IPS DF 6.9 (cell line): ENCODE data around the gene CACNA1C.

Source experiments
- DNase-seq: peaks from one replicate; pipeline ENCODE4 v3.0.0-alpha.2; 2013; ENCODE audit warnings: low read depth, low spot score
- H3K27ac ChIP-seq: one replicate; pipeline ENCODE4 v1.5.1; 2013; ENCODE audit warnings: low read length, control low read depth
- H3K27me3 ChIP-seq: 2 replicates; pipeline ENCODE4 v1.6.1; 2013; ENCODE audit warnings: mild to moderate bottlenecking, low read length; ENCODE audit not compliant: control insufficient read depth, insufficient read depth
- H3K36me3 ChIP-seq: 2 replicates; pipeline ENCODE4 v1.6.1; 2013; ENCODE audit warnings: low read length; ENCODE audit not compliant: control insufficient read depth, insufficient read depth
- H3K4me1 ChIP-seq: 2 replicates; pipeline ENCODE4 v1.6.1; 2013; ENCODE audit warnings: low read length; ENCODE audit not compliant: control insufficient read depth, insufficient read depth
- H3K4me3 ChIP-seq: 2 replicates; pipeline ENCODE4 v1.5.1; 2013; ENCODE audit warnings: mild to moderate bottlenecking, low read length
- H3K9me3 ChIP-seq: 2 replicates; pipeline ENCODE4 v1.6.1; 2013; ENCODE audit warnings: low read length, inconsistent platforms; ENCODE audit not compliant: control insufficient read depth, insufficient read depth
- WGBS: extraction: QIAGEN DNeasy Blood & Tissue Kit; methylation state at CpG from one replicate; pipeline ENCODE4 v1.1.7; 2013; ENCODE audit warnings: mixed read lengths, missing lambda C conversion rate; ENCODE audit not compliant: insufficient read length, insufficient coverage; 5-methylcytosine and 5-hydroxymethylcytosine counted together

Gene CACNA1C

DNA sequence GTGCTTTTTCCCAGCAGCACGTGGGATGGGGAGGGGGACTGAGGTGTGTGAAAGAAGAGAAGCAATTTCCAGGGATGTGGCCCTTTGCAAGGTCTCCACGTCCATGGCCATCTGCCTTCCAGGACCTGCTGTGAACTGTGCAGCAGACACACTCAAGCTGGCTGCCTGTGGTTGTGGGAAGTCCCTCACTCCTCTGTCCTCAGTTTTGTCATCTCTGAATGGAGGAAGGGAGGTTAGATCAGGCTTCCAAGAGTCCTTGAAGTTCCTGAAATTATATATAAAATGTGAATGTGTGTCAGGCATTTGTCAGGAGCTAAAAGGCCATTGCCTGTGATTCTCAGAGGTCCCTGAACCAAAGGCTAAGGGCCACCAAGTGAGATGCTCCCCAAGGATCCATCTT lies 328.2 kb downstream of the CACNA1C start:
- no peaks in the 10 kb centered on the region for H3K27me3 ChIP-seq
- no CpG with 5 or more reads among the region's 2 CpGs for WGBS
- peaks cover 5% of the 10 kb centered on the region; the same call in 1 of the 2 replicates for H3K4me1 ChIP-seq
- no peaks in the 10 kb centered on the region for H3K9me3 ChIP-seq
- no peak for DNase-seq
- H3K36me3 ChIP-seq = no peaks in the 10 kb centered on the region
- no peak overlapping the region for H3K27ac ChIP-seq
- H3K4me3 ChIP-seq = no peak overlapping the region

DNA sequence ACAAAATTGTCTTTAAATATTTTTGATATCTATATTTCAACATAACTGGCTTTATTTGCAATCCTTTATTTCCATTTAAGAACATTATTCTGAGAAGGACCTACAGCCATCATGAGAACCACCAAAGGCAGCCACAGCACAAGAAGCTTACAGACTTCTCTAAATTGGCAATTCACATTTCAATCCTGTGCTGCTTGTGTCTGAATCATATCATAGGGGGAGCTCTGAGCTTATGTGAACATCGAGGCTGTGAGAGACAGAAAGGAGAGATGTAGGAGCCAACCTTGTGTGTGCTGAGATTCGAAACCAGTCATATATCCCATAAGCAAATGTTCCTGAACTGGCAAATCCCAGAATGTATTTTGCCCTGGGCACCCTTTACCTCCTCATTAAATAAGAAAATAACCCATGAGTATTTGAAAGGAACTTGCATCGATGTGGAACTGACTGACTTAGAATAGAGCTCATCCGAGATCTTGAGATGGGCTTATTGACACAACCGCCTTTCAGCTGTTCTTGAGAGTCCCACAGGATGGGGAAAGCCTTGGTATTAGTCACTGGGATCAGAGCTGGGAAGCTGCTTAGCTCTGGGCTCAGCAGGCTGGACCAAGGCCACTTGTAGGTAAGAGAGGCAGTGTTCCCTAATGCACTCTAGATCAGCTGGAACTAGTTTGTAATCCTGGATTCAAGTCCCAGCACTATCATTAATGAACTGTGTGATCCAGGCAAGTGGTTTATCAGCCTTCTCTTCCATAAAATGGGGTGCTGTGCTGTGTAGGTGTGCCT lies 329.8 kb downstream of the CACNA1C start:
- Histone ChIP-seq H3K36me3 (no peaks in the 10 kb centered on the region), H3K27me3 (no peaks in the 10 kb centered on the region), H3K27ac (no peak overlapping the region), H3K4me3 (no peak overlapping the region), H3K9me3 (no peaks in the 10 kb centered on the region), H3K4me1 (no peaks in the 10 kb centered on the region)
- DNase-seq = no peak
- no CpG with 5 or more reads among the region's 5 CpGs for WGBS

DNA sequence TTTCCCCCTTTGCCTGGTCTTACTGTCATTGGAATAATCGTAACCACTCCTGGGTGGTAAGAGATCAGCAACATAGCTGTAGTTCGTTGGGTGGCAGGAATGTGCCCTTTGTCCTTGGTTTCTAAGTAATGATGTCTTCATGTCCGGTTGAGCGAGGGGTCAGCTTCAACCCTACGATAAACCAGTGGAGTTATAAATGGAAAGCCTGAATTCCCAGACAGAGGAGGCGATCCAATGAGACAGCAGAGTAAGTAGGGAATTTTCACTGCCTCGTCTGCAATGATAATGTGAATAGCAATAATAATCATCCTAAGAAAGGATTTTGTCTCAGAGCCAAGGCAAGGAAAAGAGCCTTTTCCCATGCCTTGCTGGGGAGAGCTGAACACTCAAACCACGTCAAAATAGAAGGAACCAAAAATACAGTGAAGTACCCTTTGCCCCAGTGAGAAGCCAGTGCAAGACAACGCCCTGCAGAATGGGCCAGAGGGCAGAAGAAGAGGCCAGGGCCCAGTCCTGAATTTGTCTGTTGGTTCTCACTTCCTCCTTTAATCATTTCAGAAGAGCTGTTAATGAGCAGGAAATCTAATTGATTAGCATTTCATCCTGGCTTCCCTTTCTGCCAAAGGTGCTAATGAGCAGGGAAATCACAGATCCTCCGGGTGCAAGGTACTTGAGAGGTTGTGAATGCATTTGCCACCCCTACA lies 330.7 kb downstream of the CACNA1C start:
- H3K9me3 ChIP-seq = no peaks in the 10 kb centered on the region
- H3K36me3 ChIP-seq = no peaks in the 10 kb centered on the region
- no peaks in the 10 kb centered on the region for H3K4me1 ChIP-seq
- no peak overlapping the region for H3K4me3 ChIP-seq
- H3K27ac ChIP-seq = no peak overlapping the region
- no peak for DNase-seq
- no CpG with 5 or more reads among the region's 10 CpGs for WGBS
- H3K27me3 ChIP-seq = no peaks in the 10 kb centered on the region

DNA sequence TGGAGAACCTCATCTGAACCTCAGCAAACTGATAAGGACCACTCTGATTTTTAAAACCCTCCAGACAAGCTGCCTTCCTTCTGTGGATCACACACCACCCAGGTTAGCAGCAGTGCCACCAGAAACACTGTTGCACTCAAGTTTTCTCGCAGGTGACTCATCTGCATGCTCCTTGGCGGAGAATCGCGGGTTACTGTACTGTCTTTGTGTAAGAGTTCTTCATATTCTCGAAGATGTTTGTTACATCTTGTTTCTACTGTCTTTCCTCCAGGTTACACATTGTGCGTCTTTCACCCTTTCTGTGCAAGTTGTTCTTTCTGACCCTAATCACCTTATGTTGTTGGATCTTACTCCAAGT lies 331.2 kb downstream of the CACNA1C start:
- H3K27me3 ChIP-seq = no peaks in the 10 kb centered on the region
- H3K27ac ChIP-seq = no peak overlapping the region
- H3K4me3 ChIP-seq = no peak overlapping the region
- no CpG with 5 or more reads among the region's 6 CpGs for WGBS
- no peaks in the 10 kb centered on the region for H3K36me3 ChIP-seq
- DNase-seq = no peak
- no peaks in the 10 kb centered on the region for H3K4me1 ChIP-seq
- no peaks in the 10 kb centered on the region for H3K9me3 ChIP-seq

DNA sequence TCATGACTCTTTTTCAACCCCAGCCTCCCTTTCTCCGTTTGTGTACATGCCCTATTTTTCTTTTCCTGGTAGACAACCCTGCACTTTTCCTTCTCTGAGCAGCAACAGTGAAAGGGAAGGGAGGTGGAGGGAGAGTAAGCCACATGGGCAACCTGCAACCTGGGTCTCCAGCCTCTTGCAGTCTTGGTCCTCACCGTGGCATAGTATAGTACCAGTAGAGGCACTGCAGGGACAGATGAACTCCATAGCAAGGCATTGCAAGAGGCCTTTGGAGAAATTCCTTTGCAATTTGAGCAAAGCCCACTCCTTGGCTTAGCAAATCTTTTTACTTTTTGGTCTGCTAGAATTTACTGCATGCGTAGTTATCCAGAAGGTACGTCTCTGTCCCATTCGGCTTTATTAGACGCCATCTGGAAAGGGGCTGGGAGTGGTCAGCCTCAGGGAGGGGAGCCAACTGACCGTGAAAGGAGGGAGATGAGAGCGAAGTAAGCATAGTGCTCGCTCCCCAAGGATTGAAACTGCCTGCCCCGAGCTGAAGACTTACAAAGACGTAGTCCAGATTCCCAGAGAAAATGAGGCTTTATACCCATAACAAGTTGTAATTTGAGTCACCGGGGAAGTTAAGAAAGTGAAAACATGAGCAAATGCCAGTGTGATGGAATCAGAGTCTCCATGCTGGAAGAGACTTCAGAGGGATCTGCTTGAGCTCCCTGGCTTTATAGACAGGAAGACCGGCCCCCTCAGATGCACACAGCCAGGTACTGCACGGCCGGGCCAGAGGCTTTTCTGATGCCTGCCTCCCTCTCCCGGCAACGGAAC lies 332.0 kb downstream of the CACNA1C start:
- Histone ChIP-seq H3K27me3 (no peaks in the 10 kb centered on the region), H3K9me3 (no peaks in the 10 kb centered on the region), H3K27ac (no peak overlapping the region), H3K4me1 (no peaks in the 10 kb centered on the region), H3K4me3 (no peak overlapping the region), H3K36me3 (no peaks in the 10 kb centered on the region)
- no CpG with 5 or more reads among the region's 17 CpGs for WGBS
- no peak for DNase-seq

DNA sequence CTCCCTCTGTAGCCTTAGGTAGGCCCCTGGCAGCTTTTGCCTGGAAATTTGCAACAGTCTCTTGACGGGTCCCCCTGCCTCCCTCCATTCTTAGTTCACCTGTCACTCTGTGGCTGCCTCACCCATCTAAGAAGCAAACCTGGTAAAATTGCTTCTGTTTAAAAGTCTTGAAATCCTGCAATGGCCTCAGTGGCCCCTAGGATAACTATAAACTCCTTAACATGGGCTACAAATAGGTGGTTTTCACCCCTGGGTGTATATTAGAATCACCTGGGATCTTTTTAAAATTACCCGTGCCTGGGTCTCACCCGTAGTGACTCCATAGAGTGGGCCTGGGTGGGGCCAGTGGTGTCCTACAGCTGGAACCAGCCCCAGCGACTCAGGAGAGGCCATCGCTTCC lies 332.7 kb downstream of the CACNA1C start:
- Histone ChIP-seq H3K27me3 (no peaks in the 10 kb centered on the region), H3K27ac (no peak overlapping the region), H3K4me3 (no peak overlapping the region), H3K36me3 (no peaks in the 10 kb centered on the region), H3K9me3 (no peaks in the 10 kb centered on the region), H3K4me1 (no peaks in the 10 kb centered on the region)
- whole genome bisulfite sequencing = no CpG with 5 or more reads among the region's 5 CpGs
- DNase-seq = no peak

DNA sequence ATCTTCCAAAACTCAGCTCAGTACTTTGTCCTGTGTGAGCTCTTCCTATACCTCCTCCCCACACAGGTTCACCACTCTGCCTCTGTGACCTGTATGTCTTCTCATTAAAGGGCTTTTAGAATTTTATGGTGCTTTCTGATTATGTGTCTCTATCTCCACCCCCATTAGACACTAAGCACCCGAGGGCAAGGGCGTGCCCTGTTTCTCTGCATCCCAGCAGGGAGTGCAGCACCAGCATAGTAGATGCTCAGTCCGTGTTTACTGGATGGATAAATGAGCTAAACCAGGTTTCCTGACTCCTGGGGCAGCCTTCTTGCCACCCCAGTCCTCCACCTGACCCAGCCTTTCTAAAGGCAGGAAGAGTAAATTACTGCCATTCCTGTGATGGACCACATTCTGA lies 333.8 kb downstream of the CACNA1C start:
- no peaks in the 10 kb centered on the region for H3K27me3 ChIP-seq
- WGBS = no CpG with 5 or more reads among the region's 3 CpGs
- no peak overlapping the region for H3K4me3 ChIP-seq
- H3K4me1 ChIP-seq = no peaks in the 10 kb centered on the region
- DNase-seq = no peak
- H3K36me3 ChIP-seq = no peaks in the 10 kb centered on the region
- H3K9me3 ChIP-seq = no peaks in the 10 kb centered on the region
- H3K27ac ChIP-seq = no peak overlapping the region

DNA sequence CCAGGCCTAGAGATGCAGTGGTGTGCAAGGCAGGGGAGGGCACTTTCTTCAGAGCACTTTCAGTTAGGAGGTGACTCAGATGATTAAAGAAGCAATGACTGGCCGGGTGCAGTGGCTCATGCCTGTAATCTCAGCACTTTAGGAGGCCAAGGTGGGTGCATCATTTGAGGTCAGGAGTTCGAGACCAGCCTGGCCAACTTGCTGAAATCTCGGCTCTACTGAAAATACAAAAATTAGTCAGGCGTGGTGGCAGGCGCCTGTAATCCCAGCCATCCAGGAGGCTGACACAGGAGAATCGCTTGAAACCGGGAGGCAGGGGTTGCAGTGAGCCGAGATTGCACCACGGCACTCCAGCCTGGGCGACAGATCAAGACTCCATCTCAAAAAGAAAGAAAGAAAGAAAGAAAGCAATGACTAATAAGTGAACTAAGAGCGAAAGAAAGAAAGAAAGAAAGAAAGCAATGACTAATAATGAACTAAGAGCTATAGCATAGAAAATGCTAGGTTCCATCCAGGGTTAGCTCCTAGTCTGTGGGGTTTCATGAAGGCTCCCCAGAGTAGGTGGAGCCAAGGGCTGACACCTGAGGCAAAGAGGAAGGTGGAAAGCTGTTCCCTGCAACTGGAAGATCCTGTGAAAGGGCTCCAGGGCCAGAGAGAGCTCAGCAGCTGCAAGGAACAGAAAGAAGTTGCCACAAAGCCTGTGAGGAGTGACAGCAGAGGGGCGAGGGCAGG lies 334.5 kb downstream of the CACNA1C start:
- Histone ChIP-seq H3K4me3 (no peak overlapping the region), H3K9me3 (no peaks in the 10 kb centered on the region), H3K4me1 (no peaks in the 10 kb centered on the region), H3K27me3 (no peaks in the 10 kb centered on the region), H3K27ac (no peak overlapping the region), H3K36me3 (no peaks in the 10 kb centered on the region)
- DNase-seq = no peak
- no CpG with 5 or more reads among the region's 12 CpGs for WGBS

DNA sequence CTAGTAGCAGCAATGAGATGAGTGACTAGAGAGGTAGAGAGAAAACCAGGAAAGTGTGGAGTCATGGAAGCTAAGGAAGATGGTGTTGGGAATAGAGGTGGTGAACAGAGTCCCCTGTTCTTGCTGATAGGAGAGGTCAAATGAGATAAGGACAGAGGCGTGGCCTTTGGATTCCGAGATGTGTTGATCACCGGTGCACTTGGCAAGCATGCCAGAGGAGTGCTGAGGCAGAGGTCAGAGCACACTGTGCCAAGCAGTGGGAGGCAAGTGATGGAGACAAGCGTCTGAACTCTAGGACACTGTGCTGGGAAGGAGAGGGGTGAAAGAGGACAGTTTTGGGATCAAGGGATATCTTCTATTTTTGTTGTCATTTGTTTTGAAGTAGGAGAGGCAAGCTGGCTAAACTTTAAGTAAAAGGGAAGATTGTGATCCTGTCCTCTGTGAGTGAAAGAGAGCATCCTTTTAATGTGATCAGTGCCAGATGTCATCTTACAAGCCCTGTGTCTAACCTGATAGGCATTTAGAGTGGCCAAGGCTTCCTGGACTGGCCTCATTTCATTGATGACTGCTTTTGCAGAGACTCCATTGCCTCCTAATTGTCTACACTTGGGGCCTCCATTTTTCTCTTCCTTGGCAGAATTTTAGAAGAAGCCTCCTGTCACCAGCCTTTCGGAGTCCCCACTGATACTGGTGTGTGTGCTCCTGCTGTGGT lies 336.4 kb downstream of the CACNA1C start:
- H3K36me3 ChIP-seq = no peaks in the 10 kb centered on the region
- H3K9me3 ChIP-seq = no peaks in the 10 kb centered on the region
- H3K4me3 ChIP-seq = no peak overlapping the region
- no CpG with 5 or more reads among the region's 5 CpGs for WGBS
- no peaks in the 10 kb centered on the region for H3K4me1 ChIP-seq
- DNase-seq = no peak
- H3K27ac ChIP-seq = no peak overlapping the region
- H3K27me3 ChIP-seq = no peaks in the 10 kb centered on the region
